ENCODE data around the gene CTBP2. TPM values are rescaled to one million over a fixed set of nuclear protein-coding genes. Genes with fewer than 3 reads are reported as not detected.

The CTBP2 gene
- total RNA-seq, 6 experiments from 2014 or later = 3.2 to 8.2 (median 5.4) TPM

DNA sequence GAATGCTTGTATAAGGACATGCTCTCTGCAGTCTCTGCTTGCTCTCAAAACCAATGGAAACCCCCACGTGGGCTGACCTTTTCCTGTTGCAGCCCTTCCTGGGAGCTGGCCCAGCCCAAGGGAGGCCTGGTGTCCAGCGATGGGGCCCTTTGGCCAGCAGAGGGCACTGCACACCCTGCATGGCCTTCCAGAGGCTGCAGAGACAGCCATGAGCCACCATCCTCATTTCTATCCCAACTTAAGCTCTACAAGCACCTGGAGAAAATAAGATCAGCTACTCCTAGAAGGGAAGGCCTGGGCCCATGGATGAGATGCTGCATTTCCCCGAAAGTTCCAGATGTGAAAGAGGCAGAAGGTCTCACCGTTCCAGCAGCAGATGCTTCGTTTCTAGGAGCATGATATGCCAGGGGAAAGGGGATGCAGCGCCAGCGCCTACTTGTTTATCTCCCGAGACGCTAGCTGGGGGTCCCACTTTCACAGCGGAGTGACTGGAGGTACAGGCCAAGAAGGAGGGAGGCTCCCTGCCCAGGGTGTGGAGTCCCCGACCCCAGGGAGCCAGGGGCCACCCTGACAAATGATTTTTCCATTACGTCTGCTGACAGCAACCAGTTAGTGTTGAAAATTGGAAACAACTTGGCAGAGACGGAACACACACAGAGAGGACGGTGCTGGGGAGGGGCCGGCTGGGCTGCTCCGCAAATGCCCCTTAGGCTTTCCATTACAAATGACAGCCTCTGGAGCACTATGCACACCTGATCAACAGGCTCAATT lies 112.1 kb downstream of the CTBP2 start:
- H3K4me3 ChIP-seq = no peak overlapping the region
- peaks cover 0 to 5% (median 0%) of the 10 kb centered on the region in 4 donors for H3K4me1 ChIP-seq
- no peaks in the 10 kb centered on the region for H3K9me3 ChIP-seq
- intact Hi-C loops (cut with DNase I) = no loop called here
- 45% methylated on average over 11 of the region's 16 CpGs for WGBS (ENCODE audit: insufficient coverage, low coverage, low lambda C conversion rate, missing lambda C conversion rate)
- ATAC-seq (peak; percentile 96 to 97 (median 96)), DNase-seq (peak; percentile 85)
- no peak overlapping the region for H3K27ac ChIP-seq
- TF ChIP-seq POLR2A (IDR thresholded peaks at IDR 0.05) = no peak
- TF ChIP-seq, protein P1, sequence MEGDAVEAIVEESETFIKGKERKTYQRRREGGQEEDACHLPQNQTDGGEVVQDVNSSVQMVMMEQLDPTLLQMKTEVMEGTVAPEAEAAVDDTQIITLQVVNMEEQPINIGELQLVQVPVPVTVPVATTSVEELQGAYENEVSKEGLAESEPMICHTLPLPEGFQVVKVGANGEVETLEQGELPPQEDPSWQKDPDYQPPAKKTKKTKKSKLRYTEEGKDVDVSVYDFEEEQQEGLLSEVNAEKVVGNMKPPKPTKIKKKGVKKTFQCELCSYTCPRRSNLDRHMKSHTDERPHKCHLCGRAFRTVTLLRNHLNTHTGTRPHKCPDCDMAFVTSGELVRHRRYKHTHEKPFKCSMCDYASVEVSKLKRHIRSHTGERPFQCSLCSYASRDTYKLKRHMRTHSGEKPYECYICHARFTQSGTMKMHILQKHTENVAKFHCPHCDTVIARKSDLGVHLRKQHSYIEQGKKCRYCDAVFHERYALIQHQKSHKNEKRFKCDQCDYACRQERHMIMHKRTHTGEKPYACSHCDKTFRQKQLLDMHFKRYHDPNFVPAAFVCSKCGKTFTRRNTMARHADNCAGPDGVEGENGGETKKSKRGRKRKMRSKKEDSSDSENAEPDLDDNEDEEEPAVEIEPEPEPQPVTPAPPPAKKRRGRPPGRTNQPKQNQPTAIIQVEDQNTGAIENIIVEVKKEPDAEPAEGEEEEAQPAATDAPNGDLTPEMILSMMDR (IDR thresholded peaks at IDR 0.05) = peak; percentile 91 to 99 (median 99)
- H3K36me3 ChIP-seq = no peaks in the 10 kb centered on the region
- H3K27me3 ChIP-seq = no peaks in the 10 kb centered on the region

DNA sequence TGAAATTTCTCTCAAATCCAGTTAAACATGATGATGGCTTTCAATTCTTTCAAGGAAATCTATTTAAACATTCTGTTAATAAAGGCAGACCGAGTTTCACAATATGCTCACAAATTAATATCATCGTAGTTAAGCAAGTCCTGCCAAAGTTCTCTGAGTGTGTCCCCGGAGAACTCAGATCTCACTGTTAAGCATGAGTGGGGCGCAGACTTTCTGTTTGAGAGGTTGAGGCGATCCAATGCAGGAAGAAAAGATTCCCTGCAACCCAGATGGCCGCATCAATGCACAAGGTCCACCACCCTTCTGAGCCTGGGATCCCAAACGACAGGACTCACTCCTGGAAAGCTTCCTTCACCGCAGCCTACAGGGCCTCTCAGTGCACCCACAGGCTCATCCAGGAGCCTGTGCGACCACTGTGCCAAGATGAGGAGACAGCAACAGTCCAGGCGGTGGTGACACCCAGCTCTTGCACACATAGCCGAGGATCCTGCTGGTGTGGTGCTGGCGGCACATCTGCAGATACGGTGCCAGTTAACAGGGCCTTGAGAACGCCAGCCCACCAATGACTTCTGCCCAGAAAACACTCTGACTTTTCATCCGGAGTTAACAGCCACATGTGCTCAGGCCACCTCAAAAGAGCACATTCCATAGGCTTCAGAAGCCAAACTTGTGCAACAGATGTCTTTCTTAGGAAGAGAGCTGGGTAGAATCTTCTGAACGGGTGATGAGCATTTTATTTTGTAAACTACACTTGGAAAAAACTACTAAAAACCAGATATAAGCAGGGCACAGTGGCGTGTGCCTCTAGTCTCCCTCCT lies 116.3 kb downstream of the CTBP2 start:
- Histone ChIP-seq H3K27ac (no peak overlapping the region), H3K4me3 (no peak overlapping the region), H3K36me3 (no peaks in the 10 kb centered on the region), H3K9me3 (no peaks in the 10 kb centered on the region), H3K4me1 (peaks cover 0 to 2% (median 0%) of the 10 kb centered on the region in 4 donors), H3K27me3 (no peaks in the 10 kb centered on the region)
- DNase-seq (no peak), ATAC-seq (no peak)
- intact Hi-C loops (cut with DNase I) = no loop called here
- 82% methylated on average over 7 of the region's 17 CpGs for WGBS (ENCODE audit: insufficient coverage, low coverage, low lambda C conversion rate, missing lambda C conversion rate)
- TF ChIP-seq POLR2A (IDR thresholded peaks at IDR 0.05) = no peak
- TF ChIP-seq, protein P1 (IDR thresholded peaks at IDR 0.05) = no peak

DNA sequence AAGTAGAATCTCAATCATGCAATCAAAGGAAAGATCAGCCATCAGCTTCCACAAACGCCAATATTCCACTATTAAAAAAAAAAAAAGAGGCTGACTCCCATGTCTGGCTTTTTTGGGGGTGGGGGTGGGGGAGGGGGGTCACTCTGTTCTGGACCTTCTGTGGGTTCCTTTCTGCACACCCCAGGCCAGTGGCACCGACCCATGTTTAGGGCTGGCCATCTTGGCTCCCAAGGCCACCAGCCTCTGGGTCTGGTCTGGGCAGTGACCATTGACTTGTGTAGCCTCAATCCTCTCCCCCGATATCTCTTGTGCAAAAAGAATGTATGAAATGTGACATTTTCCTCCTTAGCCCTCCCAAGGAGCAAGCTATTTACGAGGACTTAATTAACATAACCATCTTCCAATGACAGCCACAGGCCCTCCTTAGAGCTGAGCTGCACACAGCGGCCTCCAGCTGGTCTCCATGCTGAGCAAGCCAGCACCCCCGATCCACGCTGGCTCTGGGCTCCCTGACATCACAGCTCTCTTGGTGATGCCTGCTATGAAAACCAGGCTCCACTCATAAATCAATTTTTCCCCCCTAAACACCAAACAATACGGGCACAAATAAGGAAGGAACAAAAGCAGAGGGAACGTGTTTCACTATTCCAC lies 118.4 kb downstream of the CTBP2 start:
- ATAC-seq (no peak), DNase-seq (no peak)
- H3K27me3 ChIP-seq = no peaks in the 10 kb centered on the region
- H3K27ac ChIP-seq = no peak overlapping the region
- 83% methylated on average over 7 of the region's 9 CpGs for WGBS (ENCODE audit: insufficient coverage, low coverage, low lambda C conversion rate, missing lambda C conversion rate)
- no peak for TF ChIP-seq POLR2A (IDR thresholded peaks at IDR 0.05)
- TF ChIP-seq, protein P1 (IDR thresholded peaks at IDR 0.05) = no peak
- intact Hi-C loops (cut with DNase I) = no loop called here
- no peak overlapping the region for H3K4me3 ChIP-seq
- H3K36me3 ChIP-seq = no peaks in the 10 kb centered on the region
- no peaks in the 10 kb centered on the region for H3K9me3 ChIP-seq
- peaks cover 0 to 6% (median 0%) of the 10 kb centered on the region in 4 donors for H3K4me1 ChIP-seq

DNA sequence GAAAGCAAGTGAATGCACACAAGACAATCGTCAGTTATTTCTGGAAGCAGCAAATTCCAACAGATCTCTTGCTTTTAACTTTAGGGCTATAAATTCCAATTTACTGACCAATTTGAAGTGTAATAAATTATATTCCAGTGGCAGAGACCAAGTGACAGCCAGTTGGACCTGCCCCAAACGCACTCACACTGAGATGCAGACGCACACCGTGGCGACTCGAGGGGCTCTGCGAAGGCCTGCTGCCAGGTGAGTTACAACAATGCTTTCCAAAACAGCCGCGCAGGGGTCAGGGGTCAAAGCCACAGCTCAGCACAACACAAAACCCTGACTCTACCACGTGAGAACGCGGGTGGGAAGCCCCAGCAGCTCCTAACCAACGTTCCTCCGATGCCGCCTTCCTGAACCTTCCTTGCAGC lies 121.0 kb downstream of the CTBP2 start:
- Histone ChIP-seq H3K4me3 (no peak overlapping the region), H3K27ac (no peak overlapping the region), H3K9me3 (no peaks in the 10 kb centered on the region), H3K4me1 (peaks cover 0 to 4% (median 0%) of the 10 kb centered on the region in 4 donors), H3K27me3 (no peaks in the 10 kb centered on the region), H3K36me3 (no peaks in the 10 kb centered on the region)
- WGBS (ENCODE audit: insufficient coverage, low coverage, low lambda C conversion rate, missing lambda C conversion rate) = 82% methylated on average over 6 of the region's 15 CpGs
- no peak for ATAC-seq
- TF ChIP-seq, protein P1 (IDR thresholded peaks at IDR 0.05) = no peak
- TF ChIP-seq POLR2A (IDR thresholded peaks at IDR 0.05) = no peak
- peak in 1 of 3 donors; percentile 46 for DNase-seq
- intact Hi-C loops (cut with DNase I) = no loop called here

Data from right lobe of liver (tissue), 6 donors.